Peyer's patch (tissue), 4 donors: Measurements from ENCODE around the gene TANGO6. TPM values are rescaled to one million over a fixed set of nuclear protein-coding genes. Genes with fewer than 3 reads are reported as not detected.
"Not testable (repeated sequence)": the region's sequence is repeated elsewhere in the genome, so short reads cannot be mapped to it uniquely, and the experiment has no call there.

Experiments used
- DNase-seq, 3 donors: peaks; one replicate each; pipeline ENCODE4 v3.0.0-alpha.2; 2017 to 2019
- H3K27ac ChIP-seq, 4 donors: fragments of 200-600 bp; sonication (generic); one replicate each; pipeline ENCODE4 v1.5.1; 2016 to 2019
- H3K27me3 ChIP-seq, 2 donors: fragments of 200-600 bp; sonication (generic); one replicate each; pipeline ENCODE4 v1.5.1; 2019
- H3K36me3 ChIP-seq, 3 donors: fragments of 200-600 bp; sonication (generic); one replicate each; pipeline ENCODE4 v1.5.1; 2016 to 2019
- H3K4me1 ChIP-seq, 4 donors: fragments of 200-600 bp; sonication (generic); one replicate each; pipeline ENCODE4 v1.5.1; 2016 to 2019
- H3K4me3 ChIP-seq, 4 donors: fragments of 200-600 bp; sonication (generic); 1 replicate in 3 of 4; 2 replicates in 1 of 4; pipeline ENCODE4 v1.5.1; 2016 to 2019; ENCODE audit warnings: mild to moderate bottlenecking in 1 of 4
- H3K9me3 ChIP-seq, 4 donors: fragments of 200-600 bp; sonication (generic); one replicate each; pipeline ENCODE4 v1.5.1; 2016 to 2019; ENCODE audit warnings: mild to moderate bottlenecking in 1 of 4
- CTCF ChIP-seq, 6 experiments: fragments of 450-650 bp in 4 of 6; fragments of 200-600 bp in 2 of 6; sonication (generic) in 1 of 6; IDR thresholded peaks; one replicate each; pipeline ENCODE4 v1.5.1; 2017 to 2019; ENCODE audit warnings: antibody characterized with exemption in 6 of 6, mild to moderate bottlenecking in 3 of 6, moderate library complexity in 1 of 6
- POLR2A ChIP-seq, 2 donors: fragments of 450-650 bp; IDR thresholded peaks; one replicate each; pipeline ENCODE4 v1.5.1; 2017; ENCODE audit warnings: antibody characterized with exemption in 2 of 2, mild to moderate bottlenecking in 2 of 2, moderate library complexity in 2 of 2
- total RNA-seq, 4 donors: library from RNA; depleted of rRNA; stranded (reverse); fragments of >200 nt; gene quantifications; one replicate each; pipeline ENCODE4 v1.1.0, GENCODE V29; 2016

TANGO6 gene
- total RNA-seq, 4 donors from 2014 or later, result 9.2 to 44.6 (median 13.0) TPM

DNA sequence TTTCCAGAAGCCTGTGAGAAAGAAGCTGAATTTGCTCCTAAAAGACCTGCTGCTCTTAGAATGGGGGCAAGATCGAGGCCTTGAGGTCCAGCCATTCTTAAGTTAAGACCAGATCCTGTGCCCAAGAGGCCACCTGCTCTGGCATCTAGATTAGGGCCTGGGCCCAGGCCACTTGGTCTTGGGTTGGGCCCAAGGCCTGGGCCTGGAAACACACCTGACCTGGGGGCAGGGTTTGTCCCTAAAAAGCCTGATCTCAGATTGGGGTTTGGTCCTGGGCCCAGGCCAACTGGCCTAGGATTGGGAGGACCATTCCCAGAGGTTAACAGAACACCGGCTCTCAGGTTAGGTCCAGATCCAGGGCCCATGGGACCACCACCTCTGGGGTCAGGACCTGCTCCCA is 276.2 kb downstream of the TANGO6 start:
- no peaks in the 10 kb centered on the region for H3K9me3 ChIP-seq
- H3K4me1 ChIP-seq, result no peaks in the 10 kb centered on the region
- H3K27ac ChIP-seq, result no peak overlapping the region
- no peak overlapping the region for H3K4me3 ChIP-seq
- TF ChIP-seq CTCF (IDR thresholded peaks at IDR 0.05), result no peak
- no peak for TF ChIP-seq POLR2A (IDR thresholded peaks at IDR 0.05)
- H3K27me3 ChIP-seq, result no peaks in the 10 kb centered on the region
- peaks cover 0 to 54% (median 0%) of the 10 kb centered on the region in 3 donors for H3K36me3 ChIP-seq
- DNase-seq, result no peak

DNA sequence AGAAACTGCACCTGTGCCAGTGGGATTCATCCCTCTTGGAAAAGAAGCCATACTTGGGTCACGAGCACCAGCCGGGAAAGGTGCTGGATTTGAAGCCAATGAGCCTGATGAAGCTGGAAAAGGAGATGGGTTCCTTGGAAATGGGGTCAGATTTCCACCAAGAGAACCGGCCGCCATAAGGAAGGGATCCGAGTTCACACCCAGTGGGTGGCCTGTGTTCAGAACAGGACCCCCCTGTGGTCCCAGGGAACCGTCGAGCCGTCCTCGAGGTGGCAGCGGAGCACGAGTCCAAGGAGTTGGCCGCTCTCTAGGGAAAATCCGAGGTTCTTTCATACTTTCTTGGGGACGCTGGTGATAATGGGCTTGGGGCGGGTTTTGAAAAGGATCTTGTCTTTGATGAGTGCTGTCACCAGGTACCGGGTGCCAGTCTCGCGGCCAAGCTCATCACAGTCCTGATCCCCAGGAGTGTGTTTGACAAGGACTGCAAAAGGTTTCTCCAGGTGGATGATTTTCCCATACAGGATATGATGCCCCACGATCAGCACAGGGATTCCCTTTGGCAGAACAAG is 276.8 kb downstream of the TANGO6 start:
- H3K4me1 ChIP-seq, result no peaks in the 10 kb centered on the region
- H3K9me3 ChIP-seq, result no peaks in the 10 kb centered on the region
- no peak for DNase-seq
- no peaks in the 10 kb centered on the region for H3K27me3 ChIP-seq
- H3K4me3 ChIP-seq, result no peak overlapping the region
- no peak overlapping the region for H3K27ac ChIP-seq
- peaks cover 0 to 47% (median 0%) of the 10 kb centered on the region in 3 donors for H3K36me3 ChIP-seq
- TF ChIP-seq CTCF (IDR thresholded peaks at IDR 0.05) (no peak), POLR2A (IDR thresholded peaks at IDR 0.05) (no peak)

- DNase-seq, result peak in 2 of 3 donors; percentile 50 to 82
- TF ChIP-seq CTCF (IDR thresholded peaks at IDR 0.05) (peak; percentile 33 to 84 (median 74)), POLR2A (IDR thresholded peaks at IDR 0.05) (no peak)
Observed at GRCh38 chr16:69123910-69124309, 280.6 kb downstream of the TANGO6 start.

GRCh38 chr16:69124406-69124805 is 281.1 kb downstream of the TANGO6 start:
- not testable (repeated sequence) for H3K9me3 ChIP-seq, H3K27ac ChIP-seq, H3K27me3 ChIP-seq, H3K4me3 ChIP-seq, H3K4me1 ChIP-seq
- DNase-seq, result peak in 1 of 3 donors; percentile 34
- peaks cover 0 to 18% (median 0%) of the 10 kb centered on the region in 3 donors for H3K36me3 ChIP-seq

More at GRCh38 chr16:69123910-69124309, 280.6 kb downstream of the TANGO6 start:
- no peak overlapping the region for H3K27ac ChIP-seq
- no peaks in the 10 kb centered on the region for H3K4me1 ChIP-seq
- peaks cover 0 to 23% (median 0%) of the 10 kb centered on the region in 3 donors for H3K36me3 ChIP-seq
- H3K27me3 ChIP-seq, result no peaks in the 10 kb centered on the region
- no peaks in the 10 kb centered on the region for H3K9me3 ChIP-seq
- H3K4me3 ChIP-seq, result no peak overlapping the region

- H3K4me1 ChIP-seq, H3K9me3 ChIP-seq, H3K4me3 ChIP-seq, H3K27ac ChIP-seq, H3K27me3 ChIP-seq: not testable (repeated sequence)
- H3K36me3 ChIP-seq, result peaks cover 0 to 13% (median 0%) of the 10 kb centered on the region in 3 donors
- DNase-seq, result peak in 1 of 3 donors; percentile 41
Observed at GRCh38 chr16:69124961-69125360, 281.6 kb downstream of the TANGO6 start.

GRCh38 chr16:69126221-69126620 is 282.9 kb downstream of the TANGO6 start:
- no peaks in the 10 kb centered on the region for H3K9me3 ChIP-seq
- no peaks in the 10 kb centered on the region for H3K27me3 ChIP-seq
- no peak for DNase-seq
- H3K27ac ChIP-seq, result no peak overlapping the region
- peaks cover 0 to under 1% (median 0%) of the 10 kb centered on the region in 3 donors for H3K36me3 ChIP-seq
- peaks cover 0 to 11% (median 2%) of the 10 kb centered on the region in 4 donors for H3K4me1 ChIP-seq
- no peak overlapping the region for H3K4me3 ChIP-seq
- TF ChIP-seq POLR2A (IDR thresholded peaks at IDR 0.05), result no peak
- no peak for TF ChIP-seq CTCF (IDR thresholded peaks at IDR 0.05)

DNA sequence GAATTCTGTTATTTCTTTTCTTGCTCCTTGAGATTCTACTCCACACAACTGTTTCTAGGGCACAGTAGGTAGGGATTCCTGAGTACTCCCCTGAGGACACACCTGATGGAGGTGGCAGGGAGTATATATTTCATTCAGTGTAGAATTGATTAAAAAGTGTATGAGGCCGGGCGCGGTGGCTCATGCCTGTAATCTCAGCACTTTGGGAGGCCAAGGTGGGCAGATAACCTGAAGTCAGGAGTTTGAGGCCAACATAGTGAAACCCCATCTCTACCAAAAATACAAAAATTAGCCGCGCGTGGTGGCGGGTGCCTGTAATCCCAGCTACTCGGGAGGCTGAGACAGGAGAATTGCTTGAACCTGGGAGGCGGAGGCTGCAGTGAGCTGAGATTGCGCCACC is 283.5 kb downstream of the TANGO6 start:
- peaks cover 0 to 15% (median 2%) of the 10 kb centered on the region in 4 donors for H3K4me1 ChIP-seq
- not testable (repeated sequence) for H3K36me3 ChIP-seq, H3K27ac ChIP-seq, H3K4me3 ChIP-seq, H3K9me3 ChIP-seq, H3K27me3 ChIP-seq
- peak in 1 of 3 donors; percentile 19 for DNase-seq
